KBM-7 (cell line): ENCODE results near the gene CERK.
"Not testable (repeated sequence)": the region's sequence is repeated elsewhere in the genome, so short reads cannot be mapped to it uniquely, and the experiment has no call there.

Experiments used
- DNase-seq: peaks from one replicate; pipeline ENCODE4 v3.0.0-alpha.2; 2015
- in situ Hi-C: fragments of 300-500 bp; cut with MboI; formaldehyde crosslinking; loops from 2 replicates; pipeline ENCODE4 v1.14.3; 2020; ENCODE audit warnings: low sequenced_read_pairs, low pct_unique_long_range_greater_than_20kb, mixed read lengths

The CERK gene, protein sequence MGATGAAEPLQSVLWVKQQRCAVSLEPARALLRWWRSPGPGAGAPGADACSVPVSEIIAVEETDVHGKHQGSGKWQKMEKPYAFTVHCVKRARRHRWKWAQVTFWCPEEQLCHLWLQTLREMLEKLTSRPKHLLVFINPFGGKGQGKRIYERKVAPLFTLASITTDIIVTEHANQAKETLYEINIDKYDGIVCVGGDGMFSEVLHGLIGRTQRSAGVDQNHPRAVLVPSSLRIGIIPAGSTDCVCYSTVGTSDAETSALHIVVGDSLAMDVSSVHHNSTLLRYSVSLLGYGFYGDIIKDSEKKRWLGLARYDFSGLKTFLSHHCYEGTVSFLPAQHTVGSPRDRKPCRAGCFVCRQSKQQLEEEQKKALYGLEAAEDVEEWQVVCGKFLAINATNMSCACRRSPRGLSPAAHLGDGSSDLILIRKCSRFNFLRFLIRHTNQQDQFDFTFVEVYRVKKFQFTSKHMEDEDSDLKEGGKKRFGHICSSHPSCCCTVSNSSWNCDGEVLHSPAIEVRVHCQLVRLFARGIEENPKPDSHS

DNA sequence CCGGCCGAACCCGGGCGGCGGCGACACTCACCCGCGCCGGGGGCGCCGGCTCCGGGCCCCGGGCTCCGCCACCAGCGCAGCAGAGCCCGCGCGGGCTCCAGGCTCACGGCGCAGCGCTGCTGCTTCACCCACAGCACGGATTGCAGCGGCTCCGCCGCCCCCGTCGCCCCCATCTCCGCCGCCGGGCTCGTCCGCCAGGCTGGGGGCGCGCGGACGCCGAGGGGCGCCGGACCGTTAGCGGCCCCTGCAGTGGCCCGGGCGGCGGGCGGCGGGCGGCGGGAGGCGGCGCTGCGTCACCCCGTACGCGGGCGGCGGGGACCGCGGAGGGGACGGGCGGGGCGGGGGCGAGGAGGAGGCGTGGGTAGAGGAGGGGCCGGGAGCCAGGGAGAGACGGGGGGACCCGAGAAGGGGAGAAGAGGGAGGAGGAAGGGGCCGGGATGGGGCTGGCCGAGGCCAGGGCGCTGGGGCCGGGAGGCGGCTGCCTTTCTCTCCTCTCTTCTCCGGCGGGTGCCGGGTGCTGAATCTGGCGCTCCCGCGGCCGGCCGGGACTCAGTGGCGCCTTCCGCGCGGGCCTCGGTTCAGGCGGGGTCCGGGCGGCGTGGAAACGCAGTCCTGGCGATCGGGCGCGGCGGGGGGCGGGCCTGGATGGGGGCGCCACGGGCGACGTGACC lies at the start of gene CERK:
Gene CERK, minus strand, starts transcription at position 277 of the 671 bp plus-strand sequence. Its CDS starts 104 bp downstream, at position 173.
- in situ Hi-C loops: no loop called here
- peak; percentile 31 for DNase-seq

DNA sequence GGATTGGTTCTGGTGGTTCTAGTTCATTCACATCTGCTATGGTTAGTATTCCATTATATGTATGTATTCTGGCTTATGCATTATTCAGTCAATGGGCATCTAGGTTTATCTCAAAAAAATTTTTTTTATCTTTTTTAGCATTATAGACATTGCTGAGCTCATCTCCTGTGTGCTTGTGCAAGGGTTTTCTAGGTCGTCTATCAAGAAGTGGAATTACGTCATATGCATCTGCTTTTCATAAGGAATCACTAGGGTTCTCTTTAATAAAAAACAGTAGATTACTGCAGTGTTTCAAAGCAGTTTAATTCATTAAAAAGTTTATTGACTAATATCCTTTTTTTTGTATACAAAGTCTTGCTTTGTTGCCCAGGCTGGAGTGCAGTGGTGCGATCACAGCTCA lies 45.7 kb upstream of the CERK start:
- in situ Hi-C loops: no loop called here
- DNase-seq: no peak

DNA sequence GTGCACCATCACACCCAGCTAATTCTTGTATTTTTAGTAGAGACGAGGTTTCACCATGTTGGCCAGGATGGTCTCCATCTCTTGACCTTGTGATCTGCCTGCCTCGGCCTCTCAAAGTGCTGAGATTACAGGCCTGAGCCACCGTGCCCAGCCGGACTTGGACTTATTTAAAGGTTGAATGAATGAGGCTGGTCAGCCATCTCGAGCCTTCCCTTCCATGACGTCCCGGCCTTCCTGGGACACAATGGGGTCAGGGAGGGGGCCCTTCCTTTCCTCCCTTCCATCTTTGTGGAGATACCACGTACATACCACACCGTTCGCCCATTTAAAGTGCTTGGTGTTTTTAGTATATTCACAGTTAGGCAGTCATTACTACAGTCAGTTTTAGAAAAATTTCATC lies 44.1 kb upstream of the CERK start:
- in situ Hi-C loops, DNase-seq: not testable (repeated sequence)

DNA sequence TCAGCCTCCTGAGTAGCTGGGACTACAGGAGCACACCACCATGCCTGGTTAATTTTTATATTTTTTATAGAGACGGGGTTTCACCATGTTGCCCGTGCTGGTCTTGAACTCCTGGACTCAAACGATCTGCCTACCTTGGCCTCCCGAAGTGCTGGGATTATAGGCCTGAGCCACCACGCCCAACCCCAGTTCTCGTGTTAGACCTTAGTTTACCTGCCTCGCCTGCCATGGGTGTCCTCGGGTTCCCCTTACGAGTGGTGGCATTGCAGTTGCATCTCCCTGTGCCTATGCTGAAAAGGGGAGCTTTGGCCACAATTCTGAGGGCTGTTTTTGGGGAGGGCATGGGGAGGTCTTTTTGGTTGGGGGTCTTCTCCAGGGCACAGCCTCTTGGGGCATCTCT lies 43.2 kb upstream of the CERK start:
- DNase-seq: no peak
- in situ Hi-C loops: no loop called here

DNA sequence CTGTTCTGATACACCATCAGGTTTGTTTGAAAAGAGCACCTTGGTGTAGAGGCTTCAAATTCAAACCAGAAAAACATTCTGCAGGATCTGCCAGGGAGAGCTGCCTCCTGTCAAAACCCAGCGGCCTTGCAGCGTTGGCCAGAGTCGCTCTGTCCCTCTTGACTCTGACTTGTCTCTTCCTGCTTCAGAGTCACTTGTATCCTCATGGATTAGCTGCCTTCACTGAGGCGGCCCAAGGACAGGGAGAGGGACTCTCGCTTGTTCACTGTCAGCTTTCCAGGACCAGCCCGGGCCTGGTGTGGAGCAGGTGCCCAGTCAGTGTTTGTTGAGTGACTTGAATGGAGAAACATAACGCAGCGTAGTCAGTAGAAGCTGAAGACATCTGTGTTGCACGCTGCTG lies 42.4 kb upstream of the CERK start:
- in situ Hi-C loops: no loop called here
- DNase-seq: no peak

DNA sequence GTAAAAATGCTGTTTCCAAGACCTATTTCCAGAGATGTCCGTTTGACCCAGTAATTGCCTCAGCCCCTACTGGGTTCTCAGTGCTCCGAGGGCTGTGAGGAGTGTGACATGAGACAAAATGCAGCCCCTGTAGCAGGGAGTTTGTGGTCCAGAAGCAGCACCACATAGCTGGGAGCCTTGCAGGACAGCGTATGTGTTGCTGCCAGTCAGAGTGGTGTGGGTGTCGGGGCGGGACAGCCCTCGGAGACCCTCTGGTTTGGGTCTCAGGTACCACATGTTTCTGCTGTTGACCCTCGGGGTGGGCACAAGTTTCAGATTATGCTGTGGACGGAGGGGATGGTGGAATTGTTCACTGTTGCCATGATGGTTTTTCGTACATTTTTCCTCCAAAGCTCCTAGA lies 41.6 kb upstream of the CERK start:
- no peak for DNase-seq
- in situ Hi-C loops: no loop called here

DNA sequence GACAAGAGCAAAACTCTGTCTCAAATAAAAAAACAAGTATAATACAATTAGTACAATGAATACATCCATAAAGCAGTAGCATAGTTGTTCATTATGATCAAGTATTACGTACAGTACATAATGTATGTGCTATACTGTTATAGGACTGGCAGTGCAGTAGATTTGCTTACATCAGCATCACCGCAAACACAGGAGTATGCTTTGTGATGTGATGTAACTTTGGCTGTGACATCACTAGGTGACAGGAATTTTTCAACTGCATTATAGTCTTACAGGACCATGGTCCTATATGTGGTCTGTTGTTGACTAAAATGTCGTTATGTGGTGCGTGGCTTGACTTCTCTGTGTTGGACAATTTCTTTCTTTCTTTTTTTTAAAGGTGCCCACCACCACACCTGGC lies 41.0 kb upstream of the CERK start:
- in situ Hi-C loops: no loop called here
- no peak for DNase-seq

DNA sequence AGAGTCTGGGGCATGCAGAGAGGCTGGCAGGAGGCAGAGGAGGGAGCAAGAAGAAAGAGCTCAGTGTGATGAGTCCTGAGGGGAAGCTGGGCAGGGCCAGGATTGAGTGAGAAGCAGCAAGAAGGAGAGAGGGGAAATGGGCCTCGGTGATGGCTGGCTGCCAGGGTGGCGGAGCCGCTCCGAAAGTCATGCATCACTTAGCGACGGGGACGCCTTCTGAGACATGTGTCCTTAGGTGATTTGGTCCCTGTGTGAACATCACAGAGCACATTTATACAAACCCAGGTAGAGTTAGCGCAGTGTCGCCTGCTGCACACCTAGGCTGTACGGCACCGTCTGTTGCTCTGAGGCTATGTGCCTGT lies 39.5 kb upstream of the CERK start:
- peak; percentile 83 for DNase-seq
- in situ Hi-C loops: no loop called here

DNA sequence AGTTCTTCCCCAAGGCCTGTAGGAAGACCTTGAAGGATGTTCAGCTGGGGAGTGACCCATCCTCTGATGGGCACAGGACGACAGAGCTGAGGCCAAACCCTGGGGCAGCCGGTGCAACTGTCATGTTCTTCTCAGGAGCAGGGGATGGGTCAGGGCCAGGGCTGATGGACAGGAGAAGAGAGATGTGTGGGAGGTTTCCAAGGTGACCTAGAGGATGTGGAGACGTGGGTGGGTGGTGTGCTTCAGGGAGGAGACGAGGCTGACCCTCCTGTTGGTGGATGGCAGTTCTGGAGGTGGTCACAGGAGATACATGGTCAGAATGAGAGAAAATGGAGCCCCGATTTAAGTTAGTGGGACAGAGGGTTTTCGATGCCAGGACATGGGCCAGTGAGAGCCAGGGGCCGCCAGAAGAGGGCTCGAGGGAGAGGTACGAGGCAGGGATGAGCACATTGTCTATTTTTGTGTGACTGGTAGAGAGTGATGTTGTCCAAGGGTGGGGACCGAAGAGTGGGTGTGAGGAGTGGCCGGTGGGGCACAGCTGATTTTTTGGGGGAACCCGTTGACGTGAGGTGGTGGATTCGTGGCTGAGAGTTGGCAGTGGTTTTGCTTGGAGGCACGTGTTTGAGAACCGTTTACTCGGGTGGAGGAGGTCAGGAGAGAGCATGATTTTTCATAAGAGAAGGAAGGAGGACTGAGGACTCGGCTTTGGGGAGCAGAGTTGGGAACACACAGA lies 39.0 kb upstream of the CERK start:
- in situ Hi-C loops: no loop called here
- DNase-seq: no peak

DNA sequence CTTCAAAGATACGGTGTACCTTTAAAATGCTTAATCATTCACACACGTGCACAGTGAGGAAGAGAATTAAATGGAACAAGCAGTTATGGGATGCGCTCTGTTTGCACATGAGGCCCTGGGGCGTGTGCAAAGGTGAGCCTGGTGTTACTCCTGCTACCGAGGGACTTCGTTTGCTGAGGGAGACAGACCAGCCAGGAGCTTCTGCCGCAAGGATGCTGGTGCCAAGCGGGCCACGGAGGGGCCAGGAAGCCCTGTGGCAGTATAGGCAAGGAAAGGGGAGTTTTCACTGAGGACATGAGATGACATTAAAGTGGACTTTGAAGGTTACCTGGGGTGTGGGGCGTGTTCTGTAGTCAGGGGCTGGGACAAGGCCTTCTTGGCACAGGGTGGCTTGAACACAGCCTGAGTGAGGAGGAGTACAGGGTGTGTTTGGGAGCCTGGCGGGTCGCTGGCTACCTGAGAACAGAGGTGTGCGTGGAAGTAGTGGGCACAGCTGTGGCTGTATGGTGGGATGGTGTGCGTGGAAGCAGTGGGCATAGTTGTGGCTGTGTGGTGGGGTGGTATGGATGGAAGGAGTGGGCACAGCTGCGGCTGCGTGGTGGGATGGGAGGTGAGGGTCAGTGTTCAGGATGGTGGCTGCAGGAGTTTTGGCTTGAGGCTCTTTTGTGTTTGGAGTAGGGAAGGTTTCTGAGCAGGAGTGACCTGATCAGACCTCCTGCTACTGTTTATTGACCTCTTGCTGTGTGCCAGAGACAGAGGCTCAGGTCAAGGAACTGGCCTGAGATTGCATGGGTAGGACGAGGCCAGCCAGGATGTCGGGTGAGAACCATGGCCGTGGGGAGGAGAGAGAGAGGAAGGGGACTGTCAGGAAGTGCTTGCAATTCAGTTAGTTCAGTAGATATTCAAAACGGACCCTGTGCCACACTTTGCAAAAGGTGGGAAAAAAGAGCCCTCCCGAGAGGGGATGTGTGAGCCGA lies 38.1 kb upstream of the CERK start:
- no peak for DNase-seq
- in situ Hi-C loops: no loop called here

DNA sequence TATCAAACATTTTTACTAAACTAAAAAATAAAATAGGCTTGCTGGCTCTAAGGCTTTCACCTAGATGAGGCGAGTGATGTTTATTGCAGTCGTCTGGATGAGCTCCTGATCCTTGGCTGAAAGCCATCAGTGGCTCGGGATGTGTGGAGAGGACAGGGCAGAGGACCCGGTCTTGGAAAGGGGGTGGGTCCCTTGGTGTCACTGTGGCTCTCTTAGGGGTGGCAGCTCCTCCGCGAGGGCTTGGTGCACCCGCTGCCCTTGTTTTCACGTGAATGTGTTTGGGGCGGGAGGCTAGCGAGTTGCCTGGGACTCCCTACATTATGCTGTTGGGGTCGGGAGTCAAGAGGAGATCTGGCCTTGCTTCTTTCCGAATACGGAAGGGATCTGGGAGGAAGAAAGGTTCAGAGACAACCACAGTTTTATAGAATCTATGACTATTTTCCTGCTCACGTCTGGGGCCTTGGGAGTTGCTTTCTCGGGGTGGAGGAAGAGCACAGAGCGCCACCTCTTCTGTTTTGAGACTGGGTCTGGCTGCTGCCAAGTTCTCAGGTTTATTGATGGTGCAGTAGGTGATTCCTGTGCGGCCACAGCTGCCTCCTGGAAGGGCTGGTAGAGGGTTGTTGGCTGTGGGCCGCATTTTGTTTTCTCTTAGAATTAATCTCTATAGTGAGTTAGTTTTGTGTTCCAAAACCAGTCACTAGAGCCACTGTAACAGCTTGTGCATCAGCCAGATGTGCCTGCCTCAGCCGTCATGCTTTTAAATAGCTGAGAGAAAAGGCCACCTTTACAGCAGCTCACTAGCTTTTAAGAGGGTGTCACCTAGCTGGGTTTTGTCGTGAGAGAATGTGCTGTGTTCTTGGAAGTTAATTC lies 37.2 kb upstream of the CERK start:
- no peak for DNase-seq
- in situ Hi-C loops: no loop called here

DNA sequence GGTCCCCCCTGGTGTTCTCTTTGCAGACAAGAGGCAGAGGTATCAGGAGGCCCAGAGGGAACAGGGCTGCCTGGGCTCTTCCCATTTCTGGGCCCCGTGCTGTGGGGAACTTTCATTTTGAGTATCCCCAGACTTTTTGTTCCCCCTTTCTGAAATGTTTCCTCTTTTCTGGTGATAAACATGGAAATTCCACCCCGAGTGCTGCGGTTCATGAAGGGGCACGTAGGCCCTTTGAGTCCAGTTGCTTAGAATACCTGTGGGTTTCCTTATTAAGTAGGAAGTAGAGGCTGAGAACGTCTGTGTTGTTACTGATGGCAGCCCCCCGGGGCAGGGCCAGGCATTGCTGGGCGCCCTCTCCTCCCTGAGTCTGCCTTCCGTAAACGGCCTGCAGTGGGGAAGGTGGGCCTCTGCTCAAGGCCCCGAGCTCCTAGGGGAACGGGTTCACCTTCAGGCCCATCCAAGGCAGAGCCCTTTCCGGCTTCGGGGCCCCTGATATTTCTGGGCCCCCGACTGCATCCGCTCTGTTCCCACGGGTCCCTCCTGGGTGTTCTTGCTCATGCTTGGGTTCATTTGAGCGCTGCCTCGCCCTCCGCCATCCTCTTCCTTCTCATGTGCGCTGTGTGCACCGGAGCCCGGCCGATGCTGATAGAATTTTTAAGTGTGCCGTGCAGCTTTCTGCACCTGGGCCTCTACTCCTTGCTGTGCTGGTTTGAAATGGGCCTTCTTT lies 36.4 kb upstream of the CERK start:
- in situ Hi-C loops: no loop called here
- no peak for DNase-seq

DNA sequence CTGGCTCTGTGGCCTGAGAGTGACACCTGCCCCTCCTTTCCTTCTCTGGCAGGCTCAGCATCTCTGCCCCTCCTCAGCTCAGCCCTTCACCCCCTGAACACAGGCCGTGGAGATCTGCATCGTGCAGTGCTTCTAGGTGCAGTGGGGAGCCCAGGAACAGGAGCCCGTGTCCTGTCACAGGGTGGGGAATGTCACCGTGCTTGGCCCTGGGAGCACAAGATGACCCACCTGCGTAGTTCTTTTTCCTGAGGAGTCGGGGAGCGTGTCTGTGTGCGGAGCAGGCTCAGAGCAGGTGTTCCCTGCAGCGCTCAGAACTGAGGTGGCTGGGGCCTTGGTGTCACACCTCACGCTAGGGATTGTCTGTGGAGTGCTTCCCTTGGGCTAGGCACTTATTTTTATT lies 35.0 kb upstream of the CERK start:
- in situ Hi-C loops: no loop called here
- DNase-seq: no peak

DNA sequence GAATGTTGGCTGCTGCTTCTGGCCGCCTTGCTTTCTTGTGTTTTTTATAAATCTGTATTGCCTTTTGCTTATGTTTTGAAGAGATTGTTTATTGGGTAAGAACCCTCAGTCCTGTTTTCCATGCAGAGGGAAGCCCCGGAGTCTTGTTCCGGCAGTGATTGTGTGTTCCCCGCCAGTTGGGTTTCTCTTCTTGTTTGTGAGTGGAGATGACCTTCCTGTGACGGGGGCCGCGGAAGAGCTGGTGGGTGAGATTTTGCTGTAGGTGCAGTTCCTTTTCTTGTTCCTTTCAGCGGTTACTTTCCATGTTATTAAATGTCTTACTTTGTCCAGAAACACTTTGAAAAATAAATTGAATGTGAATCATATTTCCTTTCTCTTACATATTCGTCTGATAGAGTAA lies 32.7 kb upstream of the CERK start:
- DNase-seq: no peak
- in situ Hi-C loops: no loop called here

DNA sequence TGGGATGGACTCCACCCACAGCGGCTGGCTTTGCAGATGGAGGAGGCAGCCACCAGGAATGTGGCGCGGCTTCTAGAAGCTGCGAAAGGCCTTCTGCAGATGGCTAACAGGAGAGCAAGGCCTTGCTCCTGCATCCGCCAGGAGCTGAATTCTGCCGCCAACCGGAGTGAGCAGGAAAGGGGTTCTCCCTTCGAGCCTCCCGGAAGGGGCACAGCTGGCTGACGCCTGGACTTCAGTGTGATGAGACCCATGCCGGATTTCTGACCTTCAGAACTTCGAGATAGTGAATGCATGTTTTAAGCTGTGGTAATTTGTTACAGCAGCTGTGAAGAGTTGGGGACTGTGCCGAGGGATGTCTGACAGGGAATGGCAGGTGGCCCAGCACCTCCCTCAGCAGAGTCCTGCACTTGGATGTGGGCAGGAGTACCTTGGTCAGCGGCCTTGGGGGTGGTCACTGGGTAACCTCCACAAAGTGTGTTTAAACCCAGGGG lies 32.1 kb upstream of the CERK start:
- no peak for DNase-seq
- in situ Hi-C loops: no loop called here

DNA sequence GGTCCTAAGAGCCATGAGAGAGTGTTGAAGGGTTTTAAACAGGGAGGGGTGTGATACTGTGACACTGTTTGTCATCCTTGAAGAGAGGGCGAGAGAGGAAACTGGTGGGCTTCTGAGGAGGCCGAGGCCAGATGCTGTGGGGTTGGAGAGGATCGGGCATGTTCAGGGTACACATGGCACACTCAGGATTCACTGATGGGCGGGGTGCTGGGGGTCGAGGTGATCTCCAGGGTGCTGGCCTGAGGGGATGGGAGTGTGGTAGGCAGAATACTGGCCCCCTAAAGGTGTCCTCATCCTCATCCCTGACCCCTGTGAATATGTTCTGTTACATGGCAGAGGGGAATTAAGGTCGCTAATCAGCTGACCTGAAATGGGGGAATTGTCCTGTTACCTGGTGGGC lies 31.7 kb upstream of the CERK start:
- in situ Hi-C loops: no loop called here
- no peak for DNase-seq

DNA sequence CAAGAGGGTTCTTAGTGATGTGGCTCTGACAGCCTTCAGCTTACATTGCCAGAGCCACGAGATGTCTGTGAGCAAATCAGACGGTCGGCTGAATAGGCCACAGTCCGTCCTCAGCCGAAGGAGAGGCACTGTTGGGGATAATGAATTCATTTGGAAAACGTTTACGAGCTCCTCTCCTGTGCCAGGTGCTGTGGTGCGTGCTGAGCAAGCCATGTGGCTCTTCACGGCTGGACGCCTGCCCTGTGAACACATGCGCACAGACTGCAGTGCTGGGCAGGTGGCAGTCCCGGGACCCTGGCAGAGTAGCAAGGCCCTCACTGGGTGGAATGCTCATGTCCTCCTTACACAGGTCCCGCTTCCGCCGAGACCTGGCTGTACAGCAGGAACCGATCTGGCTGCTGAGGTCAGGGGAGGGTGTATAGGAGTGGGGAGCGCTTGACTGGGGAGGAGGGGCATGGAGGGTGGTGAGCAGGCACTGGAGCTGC lies 31.2 kb upstream of the CERK start:
- DNase-seq: no peak
- in situ Hi-C loops: no loop called here
